RWPE1 (cell line): ENCODE measurements around the gene HIVEP2.

Experiments
- CTCF ChIA-PET: fragments of 350-600 bp; sonication (Branson Sonifier 250); formaldehyde crosslinking; extraction: SDS; loops from one replicate; lab custom pipeline; 2021; lab: Yijun Ruan, JAX
- POLR2A ChIA-PET: fragments of 400-600 bp; formaldehyde crosslinking; extraction: SDS; loops from one replicate; lab custom pipeline; 2020; ENCODE audit warnings: antibody characterized with exemption; ENCODE audit not compliant: low non-redundant PET; lab: Yijun Ruan, JAX
- DNase-seq: peaks from one replicate; pipeline ENCODE4 v3.0.0; 2012; ENCODE audit warnings: low spot score
- H3K27ac ChIP-seq: fragments of 450-650 bp; 2 replicates; pipeline ENCODE4 v1.5.1; 2017
- CTCF ChIP-seq: fragments of 450-650 bp; conservative IDR thresholded peaks from 2 replicates; pipeline ENCODE4 v1.5.1; 2017; ENCODE audit warnings: low read depth, mild to moderate bottlenecking

The HIVEP2 gene

GRCh38 chr6:142725024-142725770 is 219.8 kb downstream of the HIVEP2 start:
- ChIA-PET CTCF (interaction anchor here (0.6 kb wide), 2 partner anchors 67 to 447 kb away, joined by 3 read pairs; no protein-coding TSS in a partner anchor), POLR2A (no interaction called here)
- TF ChIP-seq CTCF = no peak
- no peak for DNase-seq
- H3K27ac ChIP-seq = no peak overlapping the region

GRCh38 chr6:142722841-142723240 is 222.1 kb downstream of the HIVEP2 start:
- ChIA-PET POLR2A (no interaction called here), CTCF (interaction anchor here (1.1 kb wide), 1 partner anchor 25 kb away, joined by 3 read pairs; no protein-coding TSS in a partner anchor)
- DNase-seq = no peak
- TF ChIP-seq CTCF = no peak
- H3K27ac ChIP-seq = no peak overlapping the region

GRCh38 chr6:142722012-142722411 is 223.0 kb downstream of the HIVEP2 start:
- no peak overlapping the region for H3K27ac ChIP-seq
- DNase-seq = no peak
- ChIA-PET POLR2A (no interaction called here), CTCF (interaction anchor here (1.1 kb wide), 1 partner anchor 24 kb away, joined by 3 read pairs; no protein-coding TSS in a partner anchor)
- TF ChIP-seq CTCF = no peak

GRCh38 chr6:142721215-142721920 is 223.6 kb downstream of the HIVEP2 start:
- no peak for TF ChIP-seq CTCF
- H3K27ac ChIP-seq = no peak overlapping the region
- POLR2A ChIA-PET = no interaction called here
- CTCF ChIA-PET = no interaction called here
- no peak for DNase-seq

- DNase-seq = no peak
- ChIA-PET CTCF (interaction anchor here (0.5 kb wide), 1 partner anchor 441 kb away, joined by 3 read pairs; no protein-coding TSS in a partner anchor), POLR2A (no interaction called here)
- TF ChIP-seq CTCF = no peak
- no peak overlapping the region for H3K27ac ChIP-seq
Measured at GRCh38 chr6:142718667-142719191, 226.2 kb downstream of the HIVEP2 start.

GRCh38 chr6:142716097-142716496 is 228.9 kb downstream of the HIVEP2 start:
- POLR2A ChIA-PET = no interaction called here
- no peak for DNase-seq
- CTCF ChIA-PET = no interaction called here

More at GRCh38 chr6:142716097-142716496, 228.9 kb downstream of the HIVEP2 start:
- no peak for TF ChIP-seq CTCF
- no peak overlapping the region for H3K27ac ChIP-seq
